ENCODE measurements around the gene INSC.
A peak's percentile ranks its signal among the peaks of the same experiment; 100 is the strongest.

INSC gene

DNA sequence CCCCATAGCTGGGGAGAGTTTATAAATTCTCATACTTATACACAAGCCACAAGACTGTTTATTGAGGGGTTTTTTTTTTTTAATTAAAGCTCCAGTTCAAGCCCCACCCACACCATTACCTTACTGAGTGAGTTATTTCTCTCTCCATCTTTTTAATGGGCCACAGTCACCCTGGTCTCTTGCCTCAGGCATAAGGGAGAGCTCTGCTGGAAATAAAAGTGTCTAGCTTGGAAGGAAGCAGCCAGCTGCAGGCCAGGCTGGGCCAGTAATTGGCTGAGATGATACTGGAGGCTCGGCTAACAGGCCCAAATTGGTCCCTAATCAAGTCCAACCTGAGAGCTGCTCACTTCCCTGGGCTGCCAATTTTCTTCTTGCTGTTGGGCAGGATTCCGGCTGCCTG lies 174.1 kb downstream of the INSC start:
- DNase-seq (ENCODE audit: low read depth): peak; percentile 73

DNA sequence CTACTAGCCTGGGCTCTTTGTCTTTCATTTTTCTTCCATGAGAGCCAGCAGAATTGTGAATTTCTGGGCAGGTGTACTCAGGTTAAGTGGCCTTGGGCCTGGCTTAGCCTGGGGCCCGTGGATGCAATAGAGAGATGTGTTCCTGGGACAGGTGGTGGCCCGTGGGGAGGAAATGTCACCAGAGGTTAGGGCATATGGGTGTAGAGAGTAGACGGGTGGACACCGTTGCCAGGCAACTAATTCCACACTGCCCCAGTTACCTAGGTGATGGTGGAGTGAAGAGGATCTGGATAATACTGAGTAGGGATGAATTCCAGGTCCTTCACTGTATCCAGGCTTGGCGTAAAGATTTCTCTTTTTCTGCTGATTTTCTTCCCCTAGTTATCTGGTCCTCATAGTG lies 175.0 kb downstream of the INSC start:
- no peak for DNase-seq (ENCODE audit: low read depth)

DNA sequence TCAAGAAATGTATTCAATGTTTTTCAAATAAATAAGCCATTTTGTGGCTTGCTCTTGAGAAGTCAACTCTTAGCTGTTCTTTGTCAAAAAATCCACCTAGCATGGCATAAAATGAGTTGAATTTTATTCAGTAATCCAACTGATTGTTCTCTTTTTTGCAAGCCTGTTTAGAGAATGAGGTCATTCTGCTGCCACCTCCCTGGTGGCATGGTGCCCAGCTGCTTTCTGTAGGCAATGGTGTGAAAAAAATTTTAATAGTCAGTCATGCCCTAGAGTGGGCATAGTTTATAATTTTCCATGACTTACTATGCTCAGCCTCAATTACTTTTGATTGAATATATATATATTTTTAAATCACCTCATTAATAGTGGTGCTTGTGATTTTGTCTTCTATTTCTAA lies 177.2 kb downstream of the INSC start:
- peak; percentile 6 for DNase-seq (ENCODE audit: low read depth)

DNA sequence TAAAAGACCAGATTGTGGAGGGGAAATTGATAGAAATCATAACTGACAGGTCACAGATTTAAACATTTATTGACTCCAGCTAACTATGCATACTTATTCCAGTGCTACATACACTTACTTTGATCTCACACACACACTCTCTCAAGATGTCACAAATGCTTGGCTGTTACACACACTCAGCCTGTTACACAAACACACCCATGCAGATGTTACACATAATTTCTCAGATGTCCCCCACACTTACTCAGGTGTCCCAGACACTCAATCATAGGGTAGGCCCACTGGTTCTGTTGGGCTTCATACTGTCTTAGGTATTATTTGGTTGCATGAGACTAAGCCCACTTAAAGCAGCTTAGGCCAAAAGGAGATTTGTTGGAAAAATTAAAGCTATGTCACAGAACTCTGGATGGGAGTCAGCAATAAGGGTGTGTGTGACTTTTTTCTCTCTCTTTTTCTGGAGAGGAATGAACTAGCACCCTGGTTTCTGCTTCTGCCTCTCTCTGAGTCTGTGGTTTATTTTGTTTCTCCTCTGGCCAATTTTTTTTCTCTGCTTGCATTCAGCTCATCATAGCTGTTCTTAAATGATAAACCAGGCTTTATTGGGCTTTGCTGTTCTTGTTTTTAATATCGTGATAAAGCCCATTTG lies 179.4 kb downstream of the INSC start:
- no peak for DNase-seq (ENCODE audit: low read depth)

DNA sequence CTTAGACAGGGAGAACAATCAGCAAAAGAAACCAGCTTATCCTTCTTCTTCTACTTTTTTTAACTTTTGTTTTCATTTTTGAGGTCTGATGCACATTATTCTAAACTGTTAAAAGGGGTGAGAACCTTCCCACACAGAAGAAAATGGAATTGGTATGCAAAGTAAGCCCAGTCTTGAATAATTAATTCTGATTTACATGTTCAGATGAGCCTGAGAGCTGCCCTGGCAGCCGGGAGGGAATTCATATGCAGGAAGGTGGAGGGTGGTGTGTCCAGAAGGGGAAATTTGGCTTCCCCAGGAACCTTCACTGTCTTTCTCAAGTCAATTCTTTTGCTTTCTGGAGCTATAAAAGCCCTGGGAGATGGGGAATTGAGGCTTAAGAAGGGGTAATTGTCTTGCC lies 181.0 kb downstream of the INSC start:
- no peak for DNase-seq (ENCODE audit: low read depth)

Data from EH (cell line).